GM12878 (cell line): ENCODE data around the gene DDX54.

ENCODE experiments used
- BHLHE40 ChIP-seq, 2 experiments: fragments of 450-650 bp in 1 of 2; IDR thresholded peaks; 2 replicates each; pipeline ENCODE4 v1.6.1; 2011 to 2017; ENCODE audit warnings: low read depth in 2 of 2, borderline replicate concordance in 1 of 2, improper control_type of control experiment in 1 of 2, low read length in 1 of 2, mild to moderate bottlenecking in 1 of 2
- CBFB ChIP-seq: IDR thresholded peaks from 2 replicates; pipeline ENCODE4 v1.6.1; 2016; ENCODE audit warnings: antibody characterized with exemption, low read depth
- CTCF ChIP-seq, 3 experiments: IDR thresholded peaks in 2 of 3; conservative IDR thresholded peaks in 1 of 3; 2 replicates each; pipeline ENCODE4 v1.5.1; 2011; ENCODE audit warnings: low read depth in 3 of 3, low read length in 3 of 3, mild to moderate bottlenecking in 3 of 3, control low read depth in 2 of 3, moderate library complexity in 2 of 3, inconsistent platforms in 1 of 3, mixed read lengths in 1 of 3; ENCODE audit not compliant: control insufficient read depth in 2 of 3, insufficient read depth in 1 of 3; ENCODE audit errors: extremely low read depth in 1 of 3
- EP300 ChIP-seq, 2 experiments: fragments of 150-350 bp in 1 of 2; IDR thresholded peaks; 2 replicates each; pipeline ENCODE4 v1.6.1; 2011 to 2012; ENCODE audit warnings: low read depth in 2 of 2, low read length in 2 of 2, borderline replicate concordance in 1 of 2, improper control_type of control experiment in 1 of 2, inconsistent platforms in 1 of 2; ENCODE audit not compliant: control insufficient read depth in 1 of 2
- JUNB ChIP-seq: IDR thresholded peaks from 2 replicates; pipeline ENCODE4 v1.6.1; 2016; ENCODE audit warnings: antibody characterized with exemption, mild to moderate bottlenecking
- MAX ChIP-seq: IDR thresholded peaks from 2 replicates; pipeline ENCODE4 v1.6.1; 2012; ENCODE audit warnings: low read depth, low read length, improper control_type of control experiment
- NR2C1 ChIP-seq: fragments of 450-650 bp; IDR thresholded peaks from 2 replicates; pipeline ENCODE4 v1.6.1; 2017; ENCODE audit warnings: antibody characterized with exemption, mild to moderate bottlenecking, moderate library complexity
- RAD21 ChIP-seq: IDR thresholded peaks from 2 replicates; pipeline ENCODE4 v1.6.1; 2011; ENCODE audit warnings: mild to moderate bottlenecking, low read depth, low read length, moderate library complexity; ENCODE audit not compliant: insufficient read depth
- ZBTB40 ChIP-seq: fragments of 450-650 bp; IDR thresholded peaks from 2 replicates; pipeline ENCODE4 v1.6.1; 2016; ENCODE audit warnings: mild to moderate bottlenecking, moderate library complexity, borderline replicate concordance

- TF ChIP-seq CTCF (IDR thresholded peaks at IDR 0.05 in 2 of 3, conservative IDR thresholded peaks at IDR 0.05 in 1 of 3; ENCODE audit: control insufficient read depth in 2 of 3, extremely low read depth in 1 of 3, insufficient read depth in 1 of 3, low read depth in 3 of 3, low read length in 3 of 3) (no peak), EP300 (IDR thresholded peaks at IDR 0.05; ENCODE audit: borderline replicate concordance in 1 of 2, control insufficient read depth in 1 of 2, low read depth in 2 of 2, low read length in 2 of 2) (no peak), ZBTB40 (no peak), JUNB (no peak), MAX (no peak), CBFB (no peak), RAD21 (no peak), BHLHE40 (IDR thresholded peaks at IDR 0.05; ENCODE audit: borderline replicate concordance in 1 of 2, low read depth in 2 of 2, low read length in 1 of 2) (no peak), NR2C1 (no peak)
These were observed 38.3 kb downstream of the DDX54 start for GRCh38 chr12:113146999-113147398.
